Testis (tissue), 5 donors: ENCODE data around the gene LRRK1. TPM values are rescaled to one million over a fixed set of nuclear protein-coding genes. Genes with fewer than 3 reads are reported as not detected.

Experiments
- DNase-seq: peaks from one replicate; pipeline ENCODE4 v3.0.0-alpha.2; 2019
- H3K27ac ChIP-seq, 2 donors: fragments of 200-600 bp; sonication (generic); one replicate each; pipeline ENCODE4 v1.5.1; 2019
- H3K27me3 ChIP-seq: fragments of 200-600 bp; sonication (generic); one replicate; pipeline ENCODE4 v1.5.1; 2019
- H3K36me3 ChIP-seq: fragments of 200-600 bp; sonication (generic); one replicate; pipeline ENCODE4 v1.5.1; 2017; ENCODE audit warnings: low read depth; ENCODE audit errors: missing control alignments
- H3K4me1 ChIP-seq: fragments of 200-600 bp; sonication (generic); one replicate; pipeline ENCODE4 v1.5.1; 2019
- H3K4me3 ChIP-seq, 2 donors: fragments of 200-600 bp; sonication (generic); one replicate each; pipeline ENCODE4 v1.5.1; 2017 to 2019
- H3K9me3 ChIP-seq: fragments of 200-600 bp; sonication (generic); one replicate; pipeline ENCODE4 v1.5.1; 2017
- CTCF ChIP-seq, 3 experiments: fragments of 450-650 bp in 2 of 3; fragments of 200-600 bp in 1 of 3; sonication (generic) in 1 of 3; IDR thresholded peaks; one replicate each; pipeline ENCODE4 v1.5.1; 2016 to 2019; ENCODE audit warnings: antibody characterized with exemption in 3 of 3, mild to moderate bottlenecking in 2 of 3, moderate library complexity in 1 of 3
- POLR2A ChIP-seq: fragments of 450-650 bp; IDR thresholded peaks from one replicate; pipeline ENCODE4 v1.6.1; 2017; ENCODE audit warnings: antibody characterized with exemption, mild to moderate bottlenecking, moderate library complexity
- WGBS, 2 donors: methylation state at CpG; one replicate each; pipeline ENCODE4 v1.1.5; 2018; 5-methylcytosine and 5-hydroxymethylcytosine counted together
- intact Hi-C: fragments of 100-400 bp; cut with DNase I; formaldehyde crosslinking; loops from one replicate; pipeline ENCODE4 v1.15.1; 2023; ENCODE audit warnings: low total_unique reads
- long read RNA-seq, 2 donors: transcript quantifications; one replicate each; lab custom pipeline, GENCODE V29; 2026
- polyA plus RNA-seq: library from polyadenylated mRNA; stranded (reverse); fragments of 350-450 nt; fragmentation: Illumina TruSeq; extraction: RNeasy Lipid Tissue Mini Kit (QIAGEN cat#74804); gene quantifications from one replicate; pipeline ENCODE4 v1.2.3, GENCODE V29; 2014; ENCODE audit warnings: low read depth, low replicate concordance; ENCODE audit not compliant: insufficient read depth
- total RNA-seq, 2 donors: library from RNA; depleted of rRNA; stranded (reverse); fragments of >200 nt; gene quantifications; one replicate each; pipeline ENCODE4 v1.2.3, GENCODE V29; 2016

Gene LRRK1
- total RNA-seq (10 to 100 TPM; 18.8 to 24.6 TPM), polyA plus RNA-seq (23.0 TPM)
- long read RNA-seq, donor 1, full-length matches to known transcripts = 2 of 48 reads
- long read RNA-seq, donor 1, partial matches to known transcripts = 0 of 48 reads
- long read RNA-seq, donor 1, other reads (novel, unspliced or antisense) = 46 of 48 reads
- long read RNA-seq, donor 2 = 0 reads

DNA sequence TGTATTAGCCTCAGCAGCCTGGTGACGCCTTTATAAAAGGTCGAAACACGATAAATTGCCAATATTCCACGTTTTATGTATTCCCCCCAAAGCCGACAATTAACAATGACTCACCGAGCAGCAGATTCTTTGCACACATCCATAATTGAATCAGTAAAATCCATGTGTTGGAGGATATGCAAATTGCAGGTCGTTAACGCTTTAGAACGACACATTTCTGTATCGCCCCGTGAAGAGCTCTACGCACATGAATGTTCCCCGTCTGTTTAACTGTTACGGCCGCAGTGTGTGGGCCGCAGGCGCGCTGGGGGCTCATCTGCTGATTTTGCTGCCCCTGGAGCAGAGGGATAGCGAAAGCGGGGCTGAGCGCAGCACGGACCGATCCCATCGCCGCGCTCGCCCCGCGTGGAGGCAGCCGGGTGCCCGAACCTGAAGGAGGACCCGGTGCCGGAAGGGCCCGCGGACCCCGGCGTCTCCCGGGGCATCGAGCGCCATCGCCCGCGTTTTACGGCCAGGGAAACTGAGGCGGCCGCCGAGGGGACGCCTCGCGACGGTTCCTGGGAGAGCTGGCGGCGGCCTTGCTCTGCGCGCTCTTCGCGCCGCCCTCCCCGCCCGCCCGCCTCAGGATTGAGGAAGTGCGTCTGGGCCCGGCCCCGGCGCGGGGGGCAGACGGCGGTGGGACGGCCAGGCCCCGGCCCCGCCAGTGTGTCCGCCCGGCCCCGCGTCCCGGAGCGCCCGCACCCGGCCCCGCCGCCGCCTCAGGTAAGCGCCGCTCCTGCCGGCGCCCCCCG is at the start of gene LRRK1:
TSS of gene LRRK1 (plus strand) at position 668 of the 791 bp plus-strand sequence. CDS start 5,276 bp downstream, outside the sequence.
- DNase-seq = no peak
- no peak for TF ChIP-seq POLR2A
- no peak for TF ChIP-seq CTCF (IDR thresholded peaks at IDR 0.05)
- Histone ChIP-seq H3K4me3 (peak within 1 kb of the TSS; percentile 74 to 79), H3K27ac (peak within 1 kb of the TSS; percentile 81 to 88), H3K9me3 (no peaks in the 10 kb centered on the region), H3K27me3 (no peaks in the 10 kb centered on the region), H3K36me3 (no peaks in the 10 kb centered on the region), H3K4me1 (peaks cover 25% of the 10 kb centered on the region)
- 1 to 3% methylated on average over 19 to 43 of the region's 87 CpGs for WGBS, 2 donors
- intact Hi-C loops = loop anchor here (10.0 kb wide), 1 partner anchor 86 kb away; no protein-coding TSS in a partner anchor

DNA sequence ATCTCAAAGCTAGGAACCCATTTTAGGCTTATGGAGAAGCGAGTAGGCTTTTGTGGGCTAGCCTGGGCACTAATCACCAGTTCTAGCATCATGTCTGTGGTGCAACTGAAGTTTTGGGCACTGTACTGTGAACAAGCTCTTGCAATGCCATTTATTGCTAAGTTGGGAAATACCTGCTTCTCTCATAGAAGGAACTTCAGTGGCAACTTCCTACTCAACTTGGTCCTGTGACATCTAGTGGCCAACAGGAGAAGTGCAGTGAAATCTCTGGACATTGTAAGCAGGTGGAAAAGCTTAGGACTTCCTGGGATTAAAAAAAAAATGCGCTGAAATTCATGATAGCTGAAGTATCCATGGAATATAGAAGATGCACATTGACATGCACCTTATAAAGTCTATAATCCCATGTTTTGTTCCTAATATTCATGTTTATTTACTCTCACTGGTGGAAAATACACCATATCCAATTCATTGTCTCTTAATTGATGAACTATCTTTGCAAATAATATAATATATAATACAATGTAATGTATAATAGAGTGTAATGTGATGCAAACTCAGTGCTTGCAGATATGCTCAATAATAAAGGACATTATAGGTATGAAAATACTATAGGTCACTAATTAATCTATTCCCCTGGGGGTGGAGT is 46.0 kb upstream of the LRRK1 start:
- Histone ChIP-seq H3K4me1 (no peaks in the 10 kb centered on the region), H3K4me3 (no peak overlapping the region), H3K27me3 (no peaks in the 10 kb centered on the region), H3K36me3 (no peaks in the 10 kb centered on the region), H3K27ac (no peak overlapping the region), H3K9me3 (no peaks in the 10 kb centered on the region)
- DNase-seq = peak; percentile 87
- intact Hi-C loops = loop anchor here (10.0 kb wide), 1 partner anchor 238 kb away; no protein-coding TSS in a partner anchor
- WGBS, 2 donors = 41 to 53% methylated on average over 2 of the region's 2 CpGs
- TF ChIP-seq POLR2A (no peak), CTCF (IDR thresholded peaks at IDR 0.05) (peak; percentile 90 to 96 (median 94))

DNA sequence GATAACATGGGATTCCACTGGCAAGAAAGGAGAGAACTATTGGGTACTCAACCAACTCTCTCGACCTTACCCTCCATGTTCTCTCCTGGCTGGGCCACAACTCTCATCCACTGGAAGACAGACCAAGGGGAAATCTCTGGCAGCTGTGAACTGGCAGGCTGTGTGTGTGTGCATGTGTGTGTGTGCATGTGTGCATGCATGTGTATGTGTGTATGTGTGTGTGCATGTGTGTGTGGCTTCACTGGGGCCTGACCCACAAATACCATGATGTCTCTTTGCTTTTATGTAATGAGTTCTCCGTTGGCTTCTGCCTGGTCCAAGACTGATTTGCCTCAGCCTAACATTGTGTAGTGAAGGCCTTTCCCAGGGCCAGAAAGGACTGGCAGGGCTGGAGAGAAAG is 43.7 kb upstream of the LRRK1 start:
- intact Hi-C loops = loop anchor here (10.0 kb wide), 1 partner anchor 241 kb away; no protein-coding TSS in a partner anchor
- Histone ChIP-seq H3K36me3 (no peaks in the 10 kb centered on the region), H3K9me3 (no peaks in the 10 kb centered on the region), H3K27me3 (no peaks in the 10 kb centered on the region), H3K27ac (no peak overlapping the region), H3K4me3 (no peak overlapping the region), H3K4me1 (no peaks in the 10 kb centered on the region)
- no peak for TF ChIP-seq CTCF (IDR thresholded peaks at IDR 0.05)
- no peak for TF ChIP-seq POLR2A
- no peak for DNase-seq
- 86 to 93% methylated on average over 2 of the region's 2 CpGs for WGBS, 2 donors

DNA sequence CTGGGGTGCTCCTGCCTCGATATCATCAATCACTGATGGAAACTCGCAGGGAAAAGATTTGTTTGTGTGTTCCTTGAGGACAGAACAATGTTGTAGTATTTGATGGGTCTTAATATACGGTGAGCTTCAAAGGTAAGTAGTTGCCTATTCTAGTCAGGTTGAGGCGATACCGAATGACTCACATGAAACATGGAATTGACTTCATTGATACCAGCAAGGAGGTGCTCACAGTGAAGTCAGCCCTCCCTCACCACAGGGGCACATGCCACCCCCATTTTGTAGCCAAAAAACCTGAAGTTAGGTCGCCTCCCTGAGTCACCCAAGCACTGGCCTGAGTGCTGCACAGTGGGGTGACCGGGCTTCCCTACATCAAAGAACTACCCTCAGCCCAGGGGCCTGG is 43.2 kb upstream of the LRRK1 start:
- Histone ChIP-seq H3K27me3 (no peaks in the 10 kb centered on the region), H3K27ac (no peak overlapping the region), H3K36me3 (no peaks in the 10 kb centered on the region), H3K4me1 (no peaks in the 10 kb centered on the region), H3K4me3 (no peak overlapping the region), H3K9me3 (no peaks in the 10 kb centered on the region)
- intact Hi-C loops = loop anchor here (10.0 kb wide), 1 partner anchor 241 kb away; no protein-coding TSS in a partner anchor
- no peak for DNase-seq
- TF ChIP-seq CTCF (IDR thresholded peaks at IDR 0.05) = no peak
- TF ChIP-seq POLR2A = no peak
- WGBS, 2 donors = 94 to 97% methylated on average over 5 to 7 of the region's 7 CpGs
